HUDEP-2 (cell line): Measurements from ENCODE around the gene TTLL9.
A peak's percentile ranks its signal among the peaks of the same experiment; 100 is the strongest.

ENCODE experiments used
- DNase-seq, 76 experiments: peaks; one replicate each; lab custom pipeline; 2025; ENCODE audit not compliant: unreplicated experiment in 76 of 76; lab: John Stamatoyannopoulos, UW

Gene TTLL9

DNA sequence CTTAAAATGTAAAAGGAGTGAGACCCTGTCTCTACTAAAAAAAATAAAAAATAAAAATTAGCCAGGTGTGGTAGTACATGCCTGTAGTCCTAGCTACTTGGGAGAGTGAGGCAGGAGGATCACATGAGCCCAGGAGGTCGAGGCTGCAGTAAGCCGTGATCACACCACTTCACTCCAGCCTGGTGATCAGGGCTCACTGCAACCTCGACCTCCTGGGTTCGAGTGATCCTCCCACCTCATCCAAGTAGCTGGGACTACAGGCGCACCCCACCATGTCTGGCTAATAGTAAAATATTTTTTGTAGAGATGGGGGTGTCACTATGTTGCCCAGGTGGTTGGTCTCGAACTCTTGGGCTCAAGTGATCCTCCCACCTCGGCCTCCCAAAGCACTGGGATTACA, 17.0 kb upstream of the TTLL9 start:
- DNase-seq, result no peak

DNA sequence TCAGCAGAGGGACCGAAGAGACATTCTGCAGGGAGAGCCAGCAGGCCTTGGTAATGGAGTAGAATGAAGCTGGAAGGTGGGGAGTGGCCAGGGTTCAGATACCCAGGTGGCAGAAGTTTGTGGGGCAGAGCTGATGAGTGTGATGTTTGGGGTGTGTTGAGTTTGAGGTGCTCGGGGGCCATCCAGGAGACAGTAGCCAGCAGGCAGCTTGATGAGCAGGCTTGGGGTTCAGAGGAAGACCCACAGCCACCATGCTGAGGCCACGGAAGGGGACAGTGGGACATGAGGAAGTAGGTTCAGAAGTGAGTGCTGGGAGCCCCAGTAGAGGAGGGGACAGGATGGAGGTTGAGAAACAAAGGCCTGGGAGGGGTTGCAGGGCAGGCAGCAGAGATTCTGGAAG, 13.9 kb upstream of the TTLL9 start:
- no peak for DNase-seq

DNA sequence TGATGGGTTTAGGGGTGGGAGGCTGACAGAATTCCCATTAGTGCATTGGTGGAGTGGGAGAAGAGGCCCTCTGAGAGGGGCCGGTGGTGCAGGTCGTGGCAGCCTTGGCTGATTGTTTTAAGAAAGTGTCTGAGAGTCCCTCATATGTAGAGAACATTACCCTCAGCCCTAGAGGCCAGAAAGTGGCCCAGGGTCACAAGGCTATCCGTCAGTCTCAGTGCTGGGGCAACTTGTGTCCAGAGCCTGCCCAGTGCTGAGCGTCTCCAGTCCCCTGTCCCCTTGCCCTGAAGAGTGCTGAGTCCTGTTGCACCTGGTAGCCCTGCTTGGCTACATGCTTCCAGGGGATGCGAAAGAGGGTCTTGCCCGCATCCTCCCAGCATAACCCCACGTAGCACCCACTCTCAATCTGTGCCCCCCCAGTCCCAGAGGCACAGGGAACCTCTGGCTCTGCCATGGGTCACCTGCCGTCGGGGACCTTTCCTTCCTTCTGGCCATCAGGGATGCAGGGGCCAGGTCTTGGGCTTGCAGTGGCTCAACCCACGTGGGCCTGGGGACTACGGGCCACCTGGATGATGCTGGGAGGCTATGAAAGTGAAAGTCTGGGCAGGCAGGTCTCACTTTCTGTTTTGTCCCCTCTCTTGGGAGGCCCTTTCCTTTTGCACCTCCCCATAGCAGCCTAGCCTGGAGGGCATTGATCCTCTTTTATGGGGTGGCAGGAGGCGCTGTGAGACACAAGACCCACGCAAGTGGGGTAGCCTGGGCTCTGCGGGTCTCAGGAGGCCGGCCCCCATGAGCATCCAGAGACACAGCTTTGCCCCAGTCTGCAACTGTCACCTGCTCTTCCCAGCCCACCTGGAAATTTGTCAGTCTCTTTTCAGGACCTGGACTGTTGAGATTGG, 12.3 kb upstream of the TTLL9 start:
- DNase-seq, result no peak

DNA sequence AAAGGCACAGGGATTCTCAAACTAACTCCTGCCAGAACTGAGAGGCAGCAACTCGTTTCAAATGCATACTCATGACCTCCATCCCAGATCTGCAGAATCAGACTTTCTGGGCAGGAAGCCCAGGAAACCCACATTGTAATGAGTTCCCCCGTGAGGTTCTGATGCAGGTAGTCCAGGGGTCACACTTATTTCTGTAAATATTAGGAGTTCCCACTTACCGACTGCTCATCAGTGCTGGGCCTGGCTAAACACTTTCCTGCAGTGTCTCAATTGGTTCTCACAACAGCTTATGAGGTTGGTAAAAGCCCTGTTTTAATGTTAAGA, 11.7 kb upstream of the TTLL9 start:
- no peak for DNase-seq

DNA sequence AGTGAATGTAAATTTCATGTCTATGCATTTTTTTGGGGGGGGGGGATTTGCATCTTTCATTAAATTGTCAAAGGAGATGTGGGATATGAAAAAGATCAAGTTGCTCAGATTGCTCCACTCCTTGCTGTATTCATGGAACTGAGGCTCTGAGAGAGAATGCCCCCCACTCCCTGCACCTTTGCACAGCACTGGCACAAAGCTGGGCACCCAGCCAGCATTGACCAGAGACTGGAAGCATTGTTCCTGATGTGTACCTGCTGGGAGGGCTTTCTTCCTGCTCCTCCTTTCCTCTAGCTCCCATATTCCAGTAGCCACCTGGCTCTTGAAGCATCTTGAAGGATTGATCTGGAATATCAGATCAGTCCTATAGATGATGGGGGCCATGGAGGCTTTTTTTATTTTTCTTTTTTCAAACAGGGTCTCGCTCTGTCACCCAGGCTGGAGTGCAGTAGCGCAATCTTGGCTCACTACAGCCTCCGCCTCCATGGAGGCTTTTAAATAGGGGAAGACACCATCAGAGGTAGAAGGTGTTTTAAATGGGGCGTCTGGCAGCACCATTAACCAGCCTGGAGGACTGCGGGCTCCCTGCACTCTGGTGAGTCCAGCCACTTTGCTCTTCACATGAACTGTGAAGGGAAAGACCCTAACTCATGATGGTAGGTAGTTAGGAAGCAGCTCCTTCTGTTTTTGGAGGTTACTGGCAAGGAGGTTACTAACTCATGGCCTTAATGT, 11.0 kb upstream of the TTLL9 start:
- DNase-seq, result no peak

DNA sequence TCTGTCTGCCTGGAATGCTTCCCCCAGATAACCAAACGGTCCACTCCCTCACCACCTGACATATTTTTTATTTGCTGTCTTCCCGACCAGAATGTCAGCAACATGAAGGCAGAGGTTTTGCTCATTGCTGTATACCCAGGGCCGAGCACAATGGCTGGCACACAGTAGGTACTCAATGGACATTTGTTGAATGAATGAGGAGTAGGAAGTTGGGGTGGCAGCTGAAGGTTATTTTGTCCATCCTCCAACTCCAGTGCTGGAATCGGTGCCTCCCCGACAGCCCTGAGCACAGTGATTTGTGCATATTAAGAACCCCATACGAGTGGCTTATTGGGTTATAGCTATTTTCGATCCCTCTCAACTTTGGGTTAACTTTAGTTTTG, 10.4 kb upstream of the TTLL9 start:
- no peak for DNase-seq

DNA sequence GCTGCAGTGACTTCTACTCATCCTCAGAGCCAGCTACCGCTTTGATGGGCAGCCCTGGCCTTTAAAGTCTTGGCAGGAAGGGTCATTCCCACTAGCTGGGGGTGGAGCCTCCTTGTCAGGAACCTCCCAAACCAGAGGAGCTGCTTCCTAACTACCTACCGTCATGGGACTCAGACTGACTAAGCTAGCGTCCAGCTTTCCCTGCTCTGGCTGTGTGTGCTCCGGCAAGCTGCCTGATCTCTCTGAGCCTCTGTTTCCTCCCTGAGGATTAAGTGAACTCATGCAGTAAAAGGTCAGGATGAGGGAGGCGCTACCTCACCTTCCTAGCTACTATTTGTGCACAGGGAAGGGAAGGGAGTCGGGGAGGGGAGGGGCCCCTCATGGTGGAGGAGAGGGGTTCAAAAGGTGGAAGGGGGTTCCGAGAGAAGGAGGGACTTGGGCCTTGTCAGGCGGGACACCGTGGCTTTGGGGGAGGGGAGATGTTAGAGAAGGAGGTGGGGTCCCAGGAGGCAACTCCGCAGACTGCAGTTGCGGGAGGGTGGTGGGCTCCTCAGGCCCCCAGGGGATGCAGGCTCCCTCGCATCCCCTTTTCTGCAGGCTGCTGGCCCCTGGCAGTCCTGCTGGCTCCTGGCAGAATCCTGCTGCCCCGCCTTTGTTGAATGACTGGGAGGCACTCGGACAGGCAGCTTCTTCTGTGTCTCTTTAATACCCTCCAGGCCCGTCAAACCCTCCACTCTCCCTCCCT, 9.9 kb upstream of the TTLL9 start:
- DNase-seq, result no peak

DNA sequence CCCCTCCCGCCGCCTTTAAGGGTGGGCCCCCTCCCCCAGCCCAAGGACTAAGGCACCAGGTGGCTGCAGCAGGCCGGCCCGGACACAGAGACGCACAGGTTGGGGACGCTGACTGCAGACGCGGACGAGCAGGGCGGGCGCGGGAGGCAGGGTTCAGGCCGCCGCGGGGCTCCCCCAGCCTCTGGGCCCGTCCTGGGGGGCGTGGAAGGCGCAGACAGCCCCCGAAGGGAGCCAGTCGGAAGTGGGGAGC, 9.4 kb upstream of the TTLL9 start:
- DNase-seq, result no peak

DNA sequence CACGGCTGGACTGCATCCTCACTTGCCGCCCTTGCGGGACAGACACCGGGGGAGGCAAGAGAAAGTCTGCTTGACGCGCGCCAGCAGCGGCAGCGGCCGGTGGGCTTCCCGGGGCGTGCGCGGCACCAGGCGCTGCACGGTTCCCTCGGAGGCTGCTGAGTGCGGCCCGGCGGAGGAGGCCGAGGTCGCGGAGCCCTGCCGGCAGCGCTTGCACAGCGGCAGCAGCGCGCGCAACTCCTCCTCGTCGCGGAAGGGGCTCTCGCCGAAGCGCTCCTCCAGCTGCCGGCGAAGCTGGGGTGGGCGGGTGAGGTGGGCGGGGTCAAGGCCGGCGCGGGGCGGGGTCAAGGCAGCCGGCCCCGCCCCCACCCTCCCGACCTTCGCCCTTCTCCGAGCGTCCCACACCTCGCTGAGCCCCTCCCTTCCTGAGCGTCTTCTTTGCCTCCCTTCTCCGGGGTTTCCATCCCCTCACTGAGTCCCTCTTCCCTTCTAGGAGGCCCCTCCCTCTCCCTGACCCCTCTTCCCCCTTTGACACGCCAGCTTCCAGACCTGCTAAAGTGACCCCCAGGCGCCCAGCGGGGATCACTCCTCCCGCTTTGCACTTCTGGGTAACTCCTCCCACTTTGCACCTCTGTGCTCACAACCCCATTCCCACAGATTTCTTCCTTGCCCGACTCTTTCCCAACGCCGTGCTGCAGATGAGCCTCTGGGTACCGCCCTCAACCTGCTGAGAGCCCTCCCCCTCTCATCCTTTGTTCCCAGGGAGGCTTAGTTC, 8.9 kb upstream of the TTLL9 start:
- peak in 28 of 76 experiments; percentile 1 to 54 (median 30) for DNase-seq

DNA sequence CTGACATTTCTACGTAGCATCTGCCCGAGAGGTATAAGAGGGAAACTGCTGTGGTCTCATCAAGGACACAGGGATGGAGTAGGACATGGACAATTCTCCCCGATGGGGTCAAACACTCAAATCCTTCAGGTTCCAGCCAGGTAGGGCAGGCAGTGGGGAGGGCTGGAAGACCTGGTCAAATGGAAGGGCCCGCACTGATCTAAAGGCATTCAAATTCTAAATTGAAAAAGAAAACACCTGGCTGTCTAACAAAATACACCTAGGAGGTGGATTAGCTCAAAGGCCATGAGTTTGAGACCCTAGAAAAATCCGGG, 8.3 kb upstream of the TTLL9 start:
- DNase-seq, result no peak

DNA sequence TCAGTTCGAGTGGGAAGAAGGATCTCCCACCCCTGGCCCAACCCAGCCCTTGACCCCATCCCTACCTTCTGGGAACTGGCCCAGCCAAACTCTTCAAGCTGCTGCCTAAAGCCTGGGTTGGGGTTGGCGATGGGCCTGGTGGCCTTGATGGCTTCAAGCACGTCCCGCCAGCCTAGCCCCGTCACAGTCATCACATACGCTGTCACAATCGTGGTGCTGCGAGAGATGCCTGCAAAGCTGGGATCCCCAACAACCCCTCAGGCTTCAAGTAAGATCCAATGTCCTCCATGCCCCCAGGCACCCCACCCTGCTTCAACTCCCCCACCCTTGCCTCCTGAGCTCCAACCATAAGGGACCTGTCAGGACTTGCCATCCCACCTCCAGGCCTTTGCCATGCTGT, 7.9 kb upstream of the TTLL9 start:
- DNase-seq, result no peak

DNA sequence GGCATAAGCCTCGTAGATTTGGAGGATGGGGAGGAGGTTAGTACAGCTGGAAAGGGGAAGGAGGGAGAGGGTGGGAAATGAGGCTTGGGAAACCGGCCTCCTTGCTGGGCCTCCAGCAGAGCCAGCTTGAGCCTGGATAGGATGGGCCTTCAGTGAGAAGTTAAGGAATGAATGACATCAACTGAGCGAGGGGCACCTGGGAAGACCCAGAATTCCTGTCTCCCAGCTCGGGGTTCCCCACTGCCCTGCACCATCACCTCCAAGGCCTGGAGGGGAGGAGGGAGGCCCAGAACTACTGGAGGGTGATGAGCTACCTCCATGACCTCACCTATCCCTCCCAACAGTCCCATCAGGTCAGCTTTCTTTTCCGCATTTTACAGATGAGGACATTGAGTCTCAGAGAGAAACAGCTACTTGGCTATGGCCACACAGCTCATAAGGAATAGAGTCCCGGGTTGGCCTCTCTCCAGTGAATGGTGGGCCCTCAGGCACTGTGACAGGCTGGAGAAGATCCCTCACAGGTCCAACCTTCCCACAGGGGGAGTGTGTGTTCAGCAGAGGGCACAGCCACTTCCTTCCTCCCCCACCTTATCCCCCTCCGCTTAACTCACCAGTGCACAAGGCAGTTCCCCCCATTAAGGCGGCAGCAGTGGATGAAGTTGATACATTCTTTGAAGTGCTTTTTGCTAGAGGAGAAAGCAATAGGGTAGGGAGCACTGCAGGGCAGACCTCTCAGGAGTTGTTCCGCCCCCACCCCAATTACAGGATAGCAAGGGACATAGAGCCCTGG, 6.9 kb upstream of the TTLL9 start:
- DNase-seq, result no peak

DNA sequence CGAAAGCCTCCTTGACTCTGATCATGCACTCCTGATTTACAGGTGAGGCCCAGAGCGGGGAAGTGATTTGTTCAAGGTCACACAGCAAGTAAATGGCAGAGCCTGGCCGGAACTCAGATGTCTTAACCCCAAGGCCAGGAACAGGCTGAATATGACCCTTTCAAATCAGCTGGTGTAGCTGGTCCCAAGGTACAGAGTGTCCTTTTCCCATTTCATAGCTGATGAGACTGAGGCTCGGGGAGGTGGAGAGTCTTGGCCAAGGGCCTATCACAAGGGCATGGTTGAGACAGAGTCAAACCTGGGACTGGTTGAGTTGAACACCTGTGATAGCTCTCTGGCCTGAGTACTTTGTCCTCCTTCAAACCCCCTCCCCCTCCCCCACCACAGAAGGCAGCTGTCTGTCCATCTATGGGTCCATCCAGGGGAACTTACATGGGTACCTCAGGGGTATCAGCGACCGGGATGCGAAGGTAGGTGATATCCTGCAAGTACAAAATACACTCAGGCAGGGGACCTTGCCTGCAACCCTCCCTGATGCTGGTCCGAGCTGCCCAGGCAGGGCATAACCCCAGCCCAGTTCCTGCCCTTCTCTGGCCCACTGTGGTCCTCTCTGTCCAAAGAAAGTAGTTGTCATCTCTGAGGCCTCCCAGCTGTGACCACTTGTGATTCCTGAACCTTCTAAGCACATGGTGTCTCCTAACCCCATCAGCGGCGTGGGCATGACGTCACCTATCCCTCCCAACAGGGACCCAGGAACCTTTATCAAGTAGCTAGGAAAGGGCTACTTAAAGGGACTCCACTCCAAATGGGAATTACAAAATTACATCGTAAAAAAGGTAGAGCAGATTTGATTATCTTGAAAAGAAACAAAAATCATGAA, 5.7 kb upstream of the TTLL9 start:
- no peak for DNase-seq

DNA sequence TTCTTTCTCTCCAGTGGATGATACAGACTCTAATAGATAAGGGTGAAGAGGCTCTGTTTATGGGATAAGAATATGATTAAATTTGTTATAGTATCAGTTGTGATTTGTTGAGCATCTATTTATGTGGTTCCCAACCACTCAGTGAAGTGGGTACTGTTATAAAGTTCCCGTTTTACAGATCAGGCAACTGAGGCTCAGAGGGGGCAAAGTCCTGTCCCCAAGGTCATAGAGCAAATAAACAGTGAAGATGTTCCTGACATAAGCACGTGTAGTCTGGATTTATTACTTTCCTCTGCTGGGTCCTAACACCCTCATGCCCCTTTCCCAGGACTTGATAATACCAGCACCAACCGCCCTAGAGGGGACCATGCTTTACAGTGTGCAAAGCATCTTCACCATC, 4.2 kb upstream of the TTLL9 start:
- DNase-seq, result no peak

DNA sequence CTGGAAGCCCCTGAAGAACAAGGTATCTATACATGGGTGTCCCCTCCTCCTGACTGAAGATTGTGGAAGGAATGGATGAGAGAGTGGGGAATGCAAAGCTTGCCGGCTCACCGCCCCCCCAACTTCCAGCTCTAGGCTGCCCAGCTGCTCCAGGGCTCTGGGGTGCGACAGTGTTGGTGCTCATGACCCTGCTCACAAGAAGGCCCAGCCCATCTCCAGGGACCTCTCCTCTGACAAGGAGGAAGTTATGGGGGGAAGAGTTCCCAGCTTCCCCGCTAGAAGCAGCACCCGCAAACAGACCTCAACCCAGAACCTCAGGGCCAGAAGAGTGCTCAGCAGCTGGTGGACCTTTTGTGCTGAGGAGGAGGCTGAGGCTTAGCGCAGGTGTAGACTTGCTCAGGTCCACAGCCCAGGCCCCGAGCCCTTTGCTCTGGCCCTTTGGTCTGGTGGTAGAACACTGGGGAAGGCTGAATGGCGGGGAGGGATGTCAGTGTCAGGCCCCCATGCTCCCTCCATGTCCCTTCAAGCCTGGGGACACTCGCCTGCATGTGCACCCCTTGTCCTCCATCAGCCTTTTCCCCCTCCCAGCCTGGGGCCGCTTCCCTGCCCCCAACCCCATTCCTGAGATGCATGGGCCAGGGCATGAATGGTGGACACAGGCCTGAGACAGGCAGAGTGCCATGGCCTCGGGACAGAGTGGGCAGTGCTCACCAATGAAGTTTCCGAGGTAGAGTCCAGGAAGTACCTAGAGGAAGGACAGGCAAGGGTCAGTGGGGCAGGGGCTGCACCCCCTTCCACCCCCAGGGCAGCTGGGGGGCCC, 1.4 kb upstream of the TTLL9 start:
- DNase-seq, result no peak

DNA sequence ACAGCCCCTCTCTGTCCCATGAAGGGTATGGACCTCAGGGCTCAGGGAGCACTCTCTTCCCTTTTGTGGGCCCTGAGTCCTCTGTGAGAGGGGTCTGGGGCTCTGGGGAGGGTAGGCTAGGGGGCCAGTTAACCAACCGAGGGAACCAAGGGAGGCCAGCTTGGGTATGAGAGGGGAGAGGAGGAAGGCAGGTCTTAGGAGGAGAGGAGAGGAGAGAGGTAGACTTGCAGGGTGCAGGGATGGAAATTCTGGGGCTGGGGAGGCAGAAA, 827 bp upstream of the TTLL9 start:
- no peak for DNase-seq

DNA sequence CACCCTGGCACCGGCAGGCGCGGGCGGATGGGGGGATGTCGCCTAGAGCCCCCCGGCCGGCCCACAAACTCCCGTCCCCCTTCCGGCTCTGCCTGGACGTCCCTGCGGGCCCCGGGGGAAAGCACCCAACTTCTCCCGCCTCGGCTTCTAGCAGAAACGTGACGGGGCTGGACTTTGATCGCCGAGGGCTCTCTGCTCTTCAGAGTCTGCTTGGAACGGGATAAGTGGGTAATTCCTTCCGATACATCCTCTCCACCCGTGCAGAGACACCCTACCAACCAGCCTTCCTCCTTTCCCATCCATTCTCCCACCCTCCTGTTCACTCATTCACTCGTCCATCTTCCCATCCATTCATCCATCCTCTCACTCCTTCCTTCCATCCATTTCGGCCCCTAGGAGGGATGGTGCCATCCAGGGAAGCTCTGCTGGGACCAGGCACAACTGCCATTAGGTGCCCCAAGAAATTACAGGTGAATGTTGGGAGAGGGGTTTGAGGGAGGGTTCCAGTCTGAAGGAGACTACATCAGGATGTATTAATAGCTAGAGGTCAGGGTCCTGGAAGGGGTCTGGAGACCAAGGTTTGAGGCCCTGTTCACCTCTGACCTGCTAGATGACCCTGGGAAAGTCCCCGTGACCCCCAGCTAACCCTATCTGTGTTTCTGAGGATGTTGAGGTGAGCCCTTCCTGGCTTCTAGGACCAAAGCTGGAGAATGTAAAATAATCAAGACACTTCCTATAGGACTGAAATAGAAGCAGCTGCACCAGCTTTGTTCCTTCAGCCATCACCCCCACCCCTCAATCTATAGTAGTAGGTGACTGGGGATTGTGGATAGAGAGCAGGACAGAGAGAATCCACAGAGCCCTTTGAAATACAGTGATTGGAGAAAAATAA, 538 bp downstream of the TTLL9 start:
- no peak for DNase-seq

DNA sequence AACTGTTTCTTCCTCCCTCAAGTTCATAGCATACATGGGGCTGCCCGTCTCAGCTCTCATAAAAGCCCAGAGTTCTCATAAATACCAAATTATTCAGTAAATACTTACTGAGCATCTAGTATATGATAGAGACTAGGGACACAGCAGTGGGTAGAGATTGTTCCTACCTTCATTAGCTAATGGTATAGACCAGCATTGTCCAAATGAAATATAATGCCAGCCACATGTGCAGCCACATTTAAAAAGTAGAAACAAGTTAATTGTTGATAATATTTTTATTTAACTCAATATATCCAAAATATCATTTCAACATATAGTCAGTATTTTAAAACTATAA, 1.2 kb downstream of the TTLL9 start:
- no peak for DNase-seq
